HEK293 (cell line): ENCODE measurements around the gene SYNE2.

Source experiments
- CTCF ChIA-PET: fragments of 350-600 bp; formaldehyde crosslinking; extraction: SDS; loops from one replicate; lab custom pipeline; 2021; ENCODE audit warnings: antibody characterized with exemption; lab: Yijun Ruan, JAX
- POLR2A ChIA-PET: fragments of 300-600 bp; formaldehyde crosslinking; extraction: SDS; loops from one replicate; lab custom pipeline; 2020; ENCODE audit warnings: antibody characterized with exemption, inconsistent platforms; lab: Yijun Ruan, JAX
- H3K27ac ChIP-seq: fragments of 200-500 bp; sonication (Bioruptor generic); 2 replicates; pipeline ENCODE4 v1.5.1; 2014; ENCODE audit warnings: low read depth, low read length, control low read depth, inconsistent platforms; ENCODE audit errors: extremely low read depth
- H3K36me3 ChIP-seq, 2 experiments: fragments of 200-500 bp in 1 of 2; sonication (Bioruptor generic) in 1 of 2; 1 replicate in 1 of 2; 2 replicates in 1 of 2; pipeline ENCODE4 v1.5.1; 2014 to 2017; ENCODE audit warnings: inconsistent platforms in 2 of 2, low read length in 2 of 2; ENCODE audit not compliant: control insufficient read depth in 2 of 2, insufficient read depth in 1 of 2
- H3K4me1 ChIP-seq: fragments of 200-500 bp; sonication (Bioruptor generic); 2 replicates; pipeline ENCODE4 v1.5.1; 2014; ENCODE audit warnings: mild to moderate bottlenecking, low read length, inconsistent platforms; ENCODE audit not compliant: control insufficient read depth, insufficient read depth
- H3K4me3 ChIP-seq: 2 replicates; pipeline ENCODE4 v1.5.1; 2011; ENCODE audit warnings: low read depth, mild to moderate bottlenecking, control low read depth, low read length, moderate library complexity
- H3K9me3 ChIP-seq: fragments of 200-500 bp; sonication (Bioruptor generic); 2 replicates; pipeline ENCODE4 v1.5.1; 2014; ENCODE audit warnings: low read depth, low read length, inconsistent platforms; ENCODE audit not compliant: control insufficient read depth, insufficient read depth
- IKZF3 ChIP-seq: fragments of 450-650 bp; IDR thresholded peaks from 2 replicates; pipeline ENCODE4 v1.5.0; 2018; ENCODE audit warnings: missing biosample characterization, mild to moderate bottlenecking, missing genetic modification characterization, moderate library complexity
- KLF17 ChIP-seq: fragments of 450-650 bp; formaldehyde crosslinking; IDR thresholded peaks from 2 replicates; pipeline ENCODE4 v1.5.1; 2016; ENCODE audit warnings: missing biosample characterization, missing genetic modification characterization
- PATZ1 ChIP-seq: fragments of 450-650 bp; formaldehyde crosslinking; IDR thresholded peaks from 2 replicates; pipeline ENCODE4 v1.5.1; 2016; ENCODE audit warnings: missing biosample characterization, missing genetic modification characterization
- TRIM28 ChIP-seq: IDR thresholded peaks from 2 replicates; pipeline ENCODE4 v1.6.1; 2011; ENCODE audit warnings: low read length, control low read depth, borderline replicate concordance
- ZBTB17 ChIP-seq: fragments of 450-650 bp; formaldehyde crosslinking; IDR thresholded peaks from 2 replicates; pipeline ENCODE4 v1.5.1; 2016; ENCODE audit warnings: missing biosample characterization, missing genetic modification characterization
- ZBTB44 ChIP-seq: fragments of 450-650 bp; IDR thresholded peaks from 2 replicates; pipeline ENCODE4 v1.5.1; 2018; ENCODE audit warnings: missing biosample characterization, mild to moderate bottlenecking, missing genetic modification characterization
- ZNF121 ChIP-seq: fragments of 450-650 bp; formaldehyde crosslinking; IDR thresholded peaks from 2 replicates; pipeline ENCODE4 v1.5.1; 2016; ENCODE audit warnings: missing biosample characterization, missing genetic modification characterization
- ZNF132 ChIP-seq: fragments of 450-650 bp; formaldehyde crosslinking; IDR thresholded peaks from 2 replicates; pipeline ENCODE4 v1.5.1; 2017; ENCODE audit warnings: missing biosample characterization, missing genetic modification characterization, borderline replicate concordance
- ZNF146 ChIP-seq: fragments of 450-650 bp; formaldehyde crosslinking; IDR thresholded peaks from 2 replicates; pipeline ENCODE4 v1.5.1; 2016; ENCODE audit warnings: missing biosample characterization, missing genetic modification characterization
- ZNF155 ChIP-seq: fragments of 450-650 bp; formaldehyde crosslinking; IDR thresholded peaks from 2 replicates; pipeline ENCODE4 v1.5.1; 2016; ENCODE audit warnings: missing biosample characterization, missing genetic modification characterization
- ZNF221 ChIP-seq: fragments of 450-650 bp; formaldehyde crosslinking; IDR thresholded peaks from 2 replicates; pipeline ENCODE4 v1.5.1; 2017; ENCODE audit warnings: missing biosample characterization, missing genetic modification characterization, borderline replicate concordance
- ZNF280C ChIP-seq: fragments of 450-650 bp; formaldehyde crosslinking; IDR thresholded peaks from 2 replicates; pipeline ENCODE4 v1.5.1; 2016; ENCODE audit warnings: missing biosample characterization, missing genetic modification characterization
- ZNF555 ChIP-seq: fragments of 450-650 bp; formaldehyde crosslinking; conservative IDR thresholded peaks from 2 replicates; pipeline ENCODE4 v1.5.1; 2017; ENCODE audit warnings: missing biosample characterization, mild to moderate bottlenecking, missing genetic modification characterization, inconsistent platforms
- ZNF558 ChIP-seq: fragments of 450-650 bp; formaldehyde crosslinking; IDR thresholded peaks from 2 replicates; pipeline ENCODE4 v1.5.1; 2016; ENCODE audit warnings: missing biosample characterization, missing genetic modification characterization
- ZNF621 ChIP-seq: fragments of 450-650 bp; formaldehyde crosslinking; IDR thresholded peaks from 2 replicates; pipeline ENCODE4 v1.5.1; 2017; ENCODE audit warnings: missing biosample characterization, missing genetic modification characterization
- ZNF692 ChIP-seq: fragments of 450-650 bp; formaldehyde crosslinking; IDR thresholded peaks from 2 replicates; pipeline ENCODE4 v1.5.1; 2016; ENCODE audit warnings: missing biosample characterization, missing genetic modification characterization
- ZNF76 ChIP-seq: fragments of 450-650 bp; formaldehyde crosslinking; IDR thresholded peaks from 2 replicates; pipeline ENCODE4; 2016; ENCODE audit warnings: low read depth, missing biosample characterization, missing genetic modification characterization, borderline replicate concordance

SYNE2 gene

GRCh38 chr14:64187331-64187730, 334.5 kb downstream of the SYNE2 start:
- CTCF ChIA-PET: no interaction called here
- POLR2A ChIA-PET: no interaction called here
- Histone ChIP-seq H3K4me1 (no peaks in the 10 kb centered on the region), H3K27ac (no peak overlapping the region), H3K9me3 (no peaks in the 10 kb centered on the region), H3K36me3 (peaks cover 0 to 25% of the 10 kb centered on the region in 2 experiments; a peak in 2 of 3 replicates), H3K4me3 (no peak overlapping the region)
- TF ChIP-seq PATZ1 (tag by site-specific recombination) (no peak), ZNF221 (tag by site-specific recombination) (no peak), ZNF692 (tag by site-specific recombination) (no peak)

- CTCF ChIA-PET: interaction anchor here (0.7 kb wide), 1 partner anchor 14 kb away, joined by 3 read pairs; no protein-coding TSS in a partner anchor
- no peaks in the 10 kb centered on the region for H3K4me1 ChIP-seq
- no peak for TF ChIP-seq ZNF558 (tag by site-specific recombination)
- no peak for TF ChIP-seq ZNF121
- TF ChIP-seq ZNF132 (tag by site-specific recombination): no peak
- no peak for TF ChIP-seq ZNF280C (tag by site-specific recombination)
- TF ChIP-seq ZNF692 (tag by site-specific recombination): no peak
- TF ChIP-seq ZNF155 (tag by site-specific recombination): no peak
- TF ChIP-seq ZNF146 (tag by site-specific recombination): no peak
- TF ChIP-seq ZBTB44: no peak
- TF ChIP-seq ZNF555 (tag by site-specific recombination): no peak
- no peak for TF ChIP-seq KLF17 (tag by site-specific recombination)
- no peak for TF ChIP-seq IKZF3 (tag by site-specific recombination)
- TF ChIP-seq ZNF621: no peak
- TF ChIP-seq ZNF76 (tag by site-specific recombination): no peak
- TF ChIP-seq TRIM28: no peak
- TF ChIP-seq ZBTB17 (tag by site-specific recombination): no peak
- POLR2A ChIA-PET: interaction anchor here (0.6 kb wide), 1 partner anchor 815 kb away, joined by 3 read pairs; no protein-coding TSS in a partner anchor
- peaks cover 0 to 17% of the 10 kb centered on the region in 2 experiments; a peak in 2 of 3 replicates for H3K36me3 ChIP-seq
- no peak overlapping the region for H3K4me3 ChIP-seq
- H3K27ac ChIP-seq: no peak overlapping the region
- no peaks in the 10 kb centered on the region for H3K9me3 ChIP-seq
Observed at GRCh38 chr14:64190974-64191502, 338.2 kb downstream of the SYNE2 start.
